GM19193 (cell line): ENCODE measurements around the gene DBH.

ENCODE experiments used
- POLR2A ChIP-seq: IDR thresholded peaks from 4 replicates; pipeline ENCODE4 v1.6.1; 2011; ENCODE audit not compliant: insufficient read depth, insufficient read length; ENCODE audit errors: extremely low read depth

Gene DBH

DNA sequence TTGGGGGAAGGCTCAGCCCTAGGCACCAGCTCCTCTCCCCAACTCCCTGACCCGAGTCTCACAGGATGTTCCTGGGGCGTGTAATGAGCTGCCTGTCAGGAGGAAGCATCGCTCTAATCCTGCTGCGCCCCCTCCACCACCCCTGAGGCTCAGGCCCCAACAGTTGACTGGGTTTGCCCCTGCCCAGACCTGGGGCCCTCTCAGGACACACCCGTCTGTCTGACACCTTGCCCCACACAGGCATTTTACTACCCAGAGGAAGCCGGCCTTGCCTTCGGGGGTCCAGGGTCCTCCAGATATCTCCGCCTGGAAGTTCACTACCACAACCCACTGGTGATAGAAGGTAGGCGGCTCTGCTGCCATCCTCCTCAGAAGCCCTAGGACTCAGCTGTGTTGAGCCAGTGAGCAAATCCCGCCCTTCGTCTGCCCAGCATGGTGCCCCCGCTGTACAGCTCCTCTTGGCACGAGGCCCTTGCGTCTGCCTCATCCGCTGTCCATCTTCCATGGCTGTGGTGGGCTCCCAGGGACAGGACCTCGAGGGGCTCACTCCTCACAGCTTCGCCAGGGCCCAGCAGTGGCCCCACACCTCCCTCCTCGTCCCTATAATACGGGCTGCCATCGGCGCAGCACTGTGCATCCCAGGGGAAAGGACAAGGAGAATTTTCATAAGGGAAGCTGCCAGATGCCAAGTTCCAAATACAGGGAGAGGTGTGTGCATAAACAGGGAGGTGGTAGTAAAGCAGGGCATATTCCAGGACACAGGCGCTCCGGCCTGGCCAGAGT lies 8.0 kb downstream of the DBH start:
- TF ChIP-seq POLR2A = no peak

DNA sequence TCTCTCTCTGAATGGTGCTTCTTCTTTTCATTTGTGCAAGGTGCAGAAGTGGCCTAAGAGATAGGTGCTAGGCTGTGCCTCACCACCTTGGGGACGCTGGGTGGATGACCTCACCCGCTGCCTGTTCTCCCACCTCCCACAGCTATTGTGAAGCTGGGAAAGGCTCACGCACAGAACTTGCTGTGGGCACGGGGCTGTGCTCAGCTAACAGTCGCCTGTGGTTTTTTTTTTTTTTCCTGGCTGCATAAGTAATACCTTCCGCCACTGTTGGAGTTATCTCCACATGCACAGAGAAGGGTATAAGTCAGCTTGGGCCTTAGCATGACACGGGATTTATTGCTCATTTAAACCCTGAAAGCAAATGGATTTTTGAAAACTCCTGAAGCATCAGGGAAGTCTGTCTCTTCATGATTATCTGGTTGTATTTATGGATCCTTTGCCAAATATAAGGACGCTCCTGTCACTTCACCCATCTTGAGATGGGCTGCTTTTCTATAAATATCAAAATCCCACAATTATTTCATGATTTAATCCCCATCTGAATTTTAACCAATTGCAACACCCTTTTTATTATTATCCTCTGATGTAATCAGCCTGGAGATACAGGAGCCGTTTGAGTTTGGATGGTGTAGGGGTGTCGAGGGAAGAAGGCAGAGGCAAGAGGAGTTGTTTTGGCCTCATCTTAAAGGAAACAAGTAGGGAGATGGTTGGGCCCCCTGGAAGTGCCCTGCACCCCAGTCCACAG lies 9.0 kb downstream of the DBH start:
- no peak for TF ChIP-seq POLR2A

DNA sequence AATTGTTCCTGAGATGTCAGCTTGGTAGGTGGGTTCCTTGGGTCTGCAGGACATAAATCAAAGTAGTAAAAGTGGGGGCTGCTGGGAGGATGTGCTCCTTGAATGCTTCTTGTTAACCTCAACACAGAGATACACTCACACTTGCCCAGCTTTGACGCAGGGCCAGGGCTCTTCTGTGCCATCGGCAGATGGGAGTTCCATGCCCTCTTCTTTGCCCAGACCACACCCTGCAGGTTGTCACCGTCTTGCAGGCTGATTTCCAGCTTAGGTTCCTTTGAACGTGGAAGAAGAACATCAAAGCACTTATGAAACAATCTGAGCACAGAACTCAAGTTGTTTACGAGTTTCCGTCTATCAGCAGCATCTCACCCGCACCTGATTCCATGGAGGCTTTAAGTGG lies 11.0 kb downstream of the DBH start:
- TF ChIP-seq POLR2A = no peak

DNA sequence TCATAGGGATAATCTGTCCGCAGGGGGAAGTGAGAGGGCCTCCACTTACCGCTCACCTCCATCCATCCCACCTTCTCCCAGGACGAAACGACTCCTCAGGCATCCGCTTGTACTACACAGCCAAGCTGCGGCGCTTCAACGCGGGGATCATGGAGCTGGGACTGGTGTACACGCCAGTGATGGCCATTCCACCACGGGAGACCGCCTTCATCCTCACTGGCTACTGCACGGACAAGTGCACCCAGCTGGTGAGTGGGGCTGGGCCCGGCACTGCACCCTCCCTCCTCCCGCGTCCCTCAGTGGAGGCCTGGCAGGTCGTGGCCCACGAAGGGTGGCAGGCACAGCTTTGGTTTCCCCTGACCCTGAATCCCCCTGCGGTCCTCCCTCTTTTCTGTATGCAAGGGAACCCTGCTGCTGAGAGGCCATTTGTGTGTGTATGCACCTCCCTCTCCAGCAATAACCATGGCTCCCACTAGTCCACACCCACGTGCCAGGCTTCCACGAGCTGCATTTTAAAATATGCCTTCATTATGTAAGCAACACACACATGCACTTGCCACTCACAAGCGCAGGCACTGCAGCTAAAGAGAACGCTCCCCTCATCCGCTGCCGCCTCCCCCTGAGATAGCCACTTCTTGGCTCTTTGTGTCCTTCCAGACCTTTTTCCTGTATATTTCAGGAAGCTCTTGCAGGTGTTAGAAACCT lies 11.8 kb downstream of the DBH start:
- TF ChIP-seq POLR2A = no peak

DNA sequence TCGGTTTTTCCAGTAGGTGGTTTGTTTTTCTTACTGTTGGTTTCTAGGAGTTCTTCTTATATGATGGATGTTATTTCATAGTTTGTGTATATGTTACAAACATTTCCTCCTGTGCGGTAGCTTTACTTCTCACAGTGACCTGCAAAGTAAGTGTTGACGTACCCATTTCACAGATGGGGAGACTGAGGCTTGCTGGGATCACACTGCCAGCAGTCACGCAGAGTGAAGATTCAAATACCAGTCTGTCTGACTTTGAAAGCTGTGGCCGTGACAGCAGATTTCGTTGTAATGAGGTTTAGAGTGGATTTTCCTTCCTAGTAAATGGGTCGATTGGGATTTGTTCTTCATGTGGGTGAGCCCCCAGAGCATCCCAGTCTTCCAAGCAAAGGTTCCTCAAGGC lies 13.0 kb downstream of the DBH start:
- no peak for TF ChIP-seq POLR2A

DNA sequence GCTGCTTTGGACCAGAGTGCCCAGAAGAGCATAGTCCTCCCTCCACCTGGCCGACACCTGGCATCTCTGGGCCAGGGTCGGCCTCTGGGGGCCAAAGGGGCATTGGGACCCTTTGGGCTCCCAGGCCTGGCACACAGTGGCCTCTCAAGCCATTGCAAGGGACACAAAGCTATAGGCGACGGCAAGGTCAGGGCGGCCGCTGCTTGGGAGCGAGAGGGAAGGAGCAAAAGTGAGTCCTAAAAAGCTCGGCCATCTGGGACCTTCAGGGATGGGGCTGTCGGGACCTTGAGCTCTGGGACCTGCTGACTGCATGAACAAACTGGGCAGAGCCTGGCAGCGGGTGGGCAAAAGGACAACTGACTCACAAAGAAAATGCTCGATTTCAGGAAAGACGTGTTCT lies 13.9 kb downstream of the DBH start:
- no peak for TF ChIP-seq POLR2A

DNA sequence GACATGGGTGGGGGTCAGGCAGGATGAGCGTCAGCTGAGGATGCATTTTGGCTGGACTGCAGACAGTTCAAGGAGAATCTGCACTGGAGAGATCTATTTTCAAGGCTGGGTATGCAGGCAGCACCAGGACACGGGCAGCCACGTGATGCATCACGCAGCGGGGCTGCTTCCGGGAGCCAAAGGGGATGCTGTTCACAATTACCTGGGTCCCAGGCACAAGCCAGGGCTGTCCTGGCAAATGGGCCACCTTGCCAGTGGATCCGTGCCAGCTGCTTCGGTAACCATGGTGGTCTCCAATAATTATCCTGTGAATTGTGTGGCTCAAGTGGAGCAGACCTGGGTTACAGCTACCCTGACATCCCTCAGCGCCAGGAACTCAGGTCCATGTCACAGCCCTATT lies 17.5 kb downstream of the DBH start:
- no peak for TF ChIP-seq POLR2A

DNA sequence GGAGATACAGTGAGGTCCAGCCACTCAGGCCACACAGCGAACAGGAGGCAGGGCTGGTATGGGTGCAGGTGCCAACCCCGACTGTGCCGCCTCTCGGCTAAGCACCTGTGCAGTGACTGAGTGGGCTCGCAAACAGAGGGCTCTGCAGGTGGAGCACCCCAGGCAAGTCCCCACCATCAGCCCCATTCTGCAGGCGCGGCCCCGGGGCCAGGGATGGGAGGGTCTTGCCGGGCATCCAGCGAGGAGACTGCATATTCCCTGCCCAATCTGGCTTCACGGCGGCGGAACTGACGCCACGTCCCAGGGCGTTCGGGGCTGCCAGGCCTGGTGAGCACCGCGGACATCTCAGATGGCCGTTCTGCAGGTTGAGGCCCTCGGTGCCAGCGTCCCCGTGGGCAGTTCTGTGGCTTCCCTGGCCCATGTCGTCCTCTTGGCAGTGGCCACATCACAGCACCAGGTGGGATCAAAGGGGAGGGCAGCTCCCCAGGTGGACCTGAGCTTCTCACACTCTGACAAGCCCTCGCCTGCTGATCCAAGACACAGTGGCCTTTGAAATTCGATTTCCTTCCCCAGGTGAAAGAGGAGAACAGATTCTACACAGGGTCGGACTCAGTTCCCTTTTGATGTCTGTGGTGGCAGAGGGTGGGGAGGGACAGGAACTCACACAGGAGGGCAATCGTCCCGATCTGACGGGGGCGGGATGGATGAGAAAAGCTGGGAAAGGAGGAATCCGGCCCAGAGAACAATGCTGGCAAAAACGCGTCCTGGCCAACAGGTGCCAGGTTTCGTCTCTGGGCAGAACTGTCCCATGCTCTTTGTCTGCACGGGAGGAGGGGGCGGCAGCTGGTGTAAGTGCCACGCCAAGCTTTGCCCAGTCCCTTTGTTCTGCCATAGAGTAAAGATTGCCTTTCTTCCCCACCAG lies 18.8 kb downstream of the DBH start:
- TF ChIP-seq POLR2A = no peak

DNA sequence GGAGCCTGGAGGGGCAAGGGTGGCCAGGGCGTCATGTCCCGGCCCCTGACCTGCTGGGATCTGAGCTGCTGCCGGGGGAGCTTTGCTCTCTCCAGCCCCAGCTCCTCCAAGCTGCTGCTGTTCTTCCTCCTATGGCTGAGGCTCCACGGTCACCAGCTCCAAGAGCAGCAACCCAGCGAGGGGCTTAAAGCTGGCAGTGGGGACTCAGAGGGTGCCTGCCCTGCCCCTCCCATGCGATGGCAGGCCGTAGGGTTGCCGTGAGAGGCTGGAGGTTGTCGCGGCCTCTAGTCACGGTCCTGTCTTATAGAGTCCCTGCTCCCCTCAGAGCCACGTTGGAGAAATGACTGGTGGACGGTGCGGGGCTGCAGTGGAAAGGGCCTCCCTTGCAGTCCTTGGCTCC lies 19.5 kb downstream of the DBH start:
- no peak for TF ChIP-seq POLR2A

DNA sequence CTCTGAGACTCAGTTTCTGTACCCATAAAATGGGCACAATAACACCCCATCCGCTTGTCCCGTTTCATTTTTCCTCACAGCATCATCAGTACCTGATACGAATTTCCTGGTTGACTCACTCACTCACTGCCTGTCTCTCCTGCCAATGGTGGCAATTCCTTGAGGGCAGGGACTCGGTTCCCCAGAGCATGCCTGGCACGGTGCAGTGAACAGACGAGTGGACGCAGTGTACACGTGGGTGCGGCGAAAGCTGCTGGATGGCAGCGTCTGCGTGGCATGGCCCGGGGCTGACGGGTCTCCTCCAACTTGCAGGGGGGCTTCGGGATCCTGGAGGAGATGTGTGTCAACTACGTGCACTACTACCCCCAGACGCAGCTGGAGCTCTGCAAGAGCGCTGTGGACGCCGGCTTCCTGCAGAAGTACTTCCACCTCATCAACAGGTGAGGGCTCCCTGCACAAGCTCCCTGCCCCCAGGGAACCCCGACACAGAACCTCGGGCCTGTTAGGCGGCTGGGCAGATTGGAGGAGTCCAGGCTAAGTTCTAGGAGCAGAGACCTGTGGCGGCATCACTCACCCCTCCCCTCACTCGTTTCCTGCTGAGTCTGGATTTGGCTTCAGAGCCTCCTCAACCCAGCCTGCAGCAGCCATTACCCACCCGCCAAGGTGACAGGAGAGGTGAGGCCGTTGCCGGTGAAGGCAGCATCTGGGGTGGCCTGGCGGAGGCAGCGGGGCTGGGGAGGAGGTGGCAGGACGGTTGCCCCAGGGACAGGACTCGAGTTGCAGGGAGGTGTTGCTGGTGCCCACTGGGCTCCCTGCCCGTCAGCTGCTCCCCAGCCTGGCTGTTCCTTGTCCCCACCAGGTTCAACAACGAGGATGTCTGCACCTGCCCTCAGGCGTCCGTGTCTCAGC lies 20.3 kb downstream of the DBH start:
- no peak for TF ChIP-seq POLR2A

DNA sequence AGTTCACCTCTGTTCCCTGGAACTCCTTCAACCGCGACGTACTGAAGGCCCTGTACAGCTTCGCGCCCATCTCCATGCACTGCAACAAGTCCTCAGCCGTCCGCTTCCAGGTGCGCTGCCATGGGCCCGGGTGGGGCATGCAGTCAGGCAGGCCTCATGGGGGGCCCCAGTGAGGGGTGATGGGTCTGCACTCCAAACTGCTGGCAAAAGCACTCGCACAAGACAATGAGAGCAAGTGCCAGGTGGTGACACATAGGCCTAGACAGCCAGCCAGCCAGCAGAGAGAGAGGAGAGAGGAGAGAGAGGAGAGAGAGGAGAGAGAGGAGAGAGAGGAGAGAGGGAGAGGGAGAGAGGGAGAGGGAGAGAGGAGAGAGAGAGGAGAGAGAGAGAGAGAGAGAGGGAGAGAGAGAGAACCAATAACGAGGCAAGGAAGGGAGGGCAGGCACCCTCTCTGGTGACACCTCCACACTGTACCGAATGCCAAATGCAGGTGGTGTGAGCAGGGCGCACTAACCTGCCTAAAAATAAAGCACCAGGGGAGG lies 21.0 kb downstream of the DBH start:
- TF ChIP-seq POLR2A = no peak

DNA sequence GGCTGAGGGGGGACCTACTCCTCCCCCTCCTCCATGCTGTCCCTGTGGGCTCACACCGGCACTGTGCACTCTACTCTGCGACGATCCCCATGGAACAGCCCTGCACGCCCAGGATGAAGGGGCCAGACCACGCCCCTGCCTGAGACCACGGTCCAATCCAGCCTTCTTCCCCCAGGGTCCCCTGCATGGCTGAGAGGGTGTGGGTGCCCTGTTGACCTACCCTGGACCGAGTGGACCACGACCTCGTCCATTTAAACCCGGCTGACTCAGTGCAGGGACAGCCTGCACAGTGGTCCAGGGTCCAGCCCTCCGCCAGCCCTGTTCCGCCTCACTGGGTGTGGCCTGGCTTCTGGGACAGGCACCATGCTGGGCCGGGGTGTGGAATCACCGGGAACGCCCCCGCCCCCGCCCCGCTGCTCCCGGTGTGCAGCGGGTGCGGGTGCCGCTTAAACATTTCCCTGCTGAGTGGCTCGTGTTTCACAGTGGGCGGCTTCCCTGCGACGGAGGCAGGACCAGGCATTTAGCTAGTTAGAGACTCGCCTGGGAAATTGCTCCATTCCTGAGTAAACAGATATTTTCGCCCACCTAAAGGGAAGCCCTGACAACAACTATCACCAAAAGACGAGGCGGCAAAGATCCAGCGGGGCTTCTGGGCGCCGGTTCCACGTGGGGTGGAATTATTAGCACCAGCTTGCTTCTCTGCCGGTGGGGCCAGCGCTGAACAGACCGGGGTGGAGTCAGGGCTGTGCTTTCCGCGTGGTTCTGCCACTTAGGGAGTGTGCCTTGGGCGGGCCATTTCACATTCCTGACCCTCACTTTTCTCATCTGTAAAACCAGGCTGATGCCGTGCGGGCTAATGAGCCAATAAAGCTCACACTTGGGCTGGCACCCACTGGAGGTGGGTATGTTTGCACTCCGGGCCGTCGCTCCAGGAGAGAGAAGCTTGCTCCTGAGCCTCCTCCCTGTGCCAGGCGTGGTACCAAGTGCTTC lies 22.6 kb downstream of the DBH start:
- no peak for TF ChIP-seq POLR2A
